ENCODE measurements around the gene DERL2. TPM values are rescaled to one million over a fixed set of nuclear protein-coding genes. Genes with fewer than 3 reads are reported as not detected.

Gene DERL2
- polyA plus RNA-seq, 1 donor from 2014 or later = 64.4 TPM

- no peak overlapping the region for H3K4me3 ChIP-seq (ENCODE audit: low read length)
These were observed 37.3 kb upstream of the DERL2 start for GRCh38 chr17:5523249-5523648.

GRCh38 chr17:5522476-5522875 lies 36.5 kb upstream of the DERL2 start:
- Histone ChIP-seq H3F3A (ENCODE audit: insufficient read depth, low read length, poor library complexity, severe bottlenecking) (no peaks in the 10 kb centered on the region), H3K36me3 (ENCODE audit: insufficient read depth, low read length) (no peaks in the 10 kb centered on the region)
- TF ChIP-seq REST (IDR thresholded peaks at IDR 0.05; ENCODE audit: borderline replicate concordance) (no peak), RAD21 (conservative IDR thresholded peaks at IDR 0.05) (no peak), EP300 (conservative IDR thresholded peaks at IDR 0.05; ENCODE audit: poor library complexity, severe bottlenecking) (no peak), EZH2 (IDR thresholded peaks at IDR 0.05; ENCODE audit: borderline replicate concordance, insufficient read depth, low read length, poor library complexity, severe bottlenecking) (no peak), SMC3 (conservative IDR thresholded peaks at IDR 0.05; ENCODE audit: poor library complexity) (no peak), CTCF (IDR thresholded peaks at IDR 0.05; ENCODE audit: poor library complexity, severe bottlenecking) (no peak), POLR2AphosphoS5 (IDR thresholded peaks at IDR 0.05) (no peak)

More at GRCh38 chr17:5523249-5523648, 37.3 kb upstream of the DERL2 start:
- TF ChIP-seq MXI1 (conservative IDR thresholded peaks at IDR 0.05; ENCODE audit: poor library complexity, severe bottlenecking) = no peak
- no peak for TF ChIP-seq POLR2AphosphoS5 (IDR thresholded peaks at IDR 0.05)
- no peak for TF ChIP-seq RAD21 (conservative IDR thresholded peaks at IDR 0.05)
- TF ChIP-seq CTCF (IDR thresholded peaks at IDR 0.05; ENCODE audit: poor library complexity, severe bottlenecking) = no peak
- TF ChIP-seq EZH2 (IDR thresholded peaks at IDR 0.05; ENCODE audit: borderline replicate concordance, insufficient read depth, low read length, poor library complexity, severe bottlenecking) = no peak
- no peak for TF ChIP-seq REST (IDR thresholded peaks at IDR 0.05; ENCODE audit: borderline replicate concordance)
- Histone ChIP-seq H3K4me2 (ENCODE audit: low read length) (no peak overlapping the region), H3K9ac (ENCODE audit: low read length) (no peak overlapping the region), H3K9me2 (ENCODE audit: insufficient read depth, low read length) (no peaks in the 10 kb centered on the region), H3K79me2 (replicated peaks; ENCODE audit: insufficient read depth, low read length) (no peaks in the 10 kb centered on the region), H3K27me3 (ENCODE audit: insufficient read depth, low read depth, low read length) (no peaks in the 10 kb centered on the region), H3K27ac (ENCODE audit: low read length) (no peak overlapping the region), H3K36me3 (ENCODE audit: insufficient read depth, low read length) (no peaks in the 10 kb centered on the region), H3F3A (ENCODE audit: insufficient read depth, low read length, poor library complexity, severe bottlenecking) (no peaks in the 10 kb centered on the region), H3K9me3 (ENCODE audit: low read length) (no peaks in the 10 kb centered on the region), H4K20me1 (ENCODE audit: insufficient read depth) (no peaks in the 10 kb centered on the region), H2AFZ (ENCODE audit: low read depth, low read length) (no peak overlapping the region)

More at GRCh38 chr17:5522476-5522875, 36.5 kb upstream of the DERL2 start:
- Histone ChIP-seq H2AFZ (ENCODE audit: low read depth, low read length) (no peak overlapping the region), H3K9me2 (ENCODE audit: insufficient read depth, low read length) (no peaks in the 10 kb centered on the region), H4K20me1 (ENCODE audit: insufficient read depth) (no peaks in the 10 kb centered on the region), H3K79me2 (replicated peaks; ENCODE audit: insufficient read depth, low read length) (no peaks in the 10 kb centered on the region), H3K4me2 (ENCODE audit: low read length) (no peak overlapping the region), H3K27me3 (ENCODE audit: insufficient read depth, low read depth, low read length) (no peaks in the 10 kb centered on the region), H3K27ac (ENCODE audit: low read length) (no peak overlapping the region), H3K4me3 (ENCODE audit: low read length) (no peak overlapping the region), H3K9ac (ENCODE audit: low read length) (no peak overlapping the region), H3K9me3 (ENCODE audit: low read length) (no peaks in the 10 kb centered on the region)
